ENCODE measurements around the gene PRKAR2B.

GRCh38 chr7:107076781-107077698 is 32.5 kb downstream of the PRKAR2B start:
- TF ChIP-seq POLR2A (IDR thresholded peaks at IDR 0.05) (no peak), CTCF (IDR thresholded peaks at IDR 0.05) (no peak)

All from heart left ventricle (tissue), 13 donors.